ENCODE measurements around the gene CLASP2.

GRCh38 chr3:33581666-33582065 lies 136.4 kb downstream of the CLASP2 start:
- TF ChIP-seq, protein P1, sequence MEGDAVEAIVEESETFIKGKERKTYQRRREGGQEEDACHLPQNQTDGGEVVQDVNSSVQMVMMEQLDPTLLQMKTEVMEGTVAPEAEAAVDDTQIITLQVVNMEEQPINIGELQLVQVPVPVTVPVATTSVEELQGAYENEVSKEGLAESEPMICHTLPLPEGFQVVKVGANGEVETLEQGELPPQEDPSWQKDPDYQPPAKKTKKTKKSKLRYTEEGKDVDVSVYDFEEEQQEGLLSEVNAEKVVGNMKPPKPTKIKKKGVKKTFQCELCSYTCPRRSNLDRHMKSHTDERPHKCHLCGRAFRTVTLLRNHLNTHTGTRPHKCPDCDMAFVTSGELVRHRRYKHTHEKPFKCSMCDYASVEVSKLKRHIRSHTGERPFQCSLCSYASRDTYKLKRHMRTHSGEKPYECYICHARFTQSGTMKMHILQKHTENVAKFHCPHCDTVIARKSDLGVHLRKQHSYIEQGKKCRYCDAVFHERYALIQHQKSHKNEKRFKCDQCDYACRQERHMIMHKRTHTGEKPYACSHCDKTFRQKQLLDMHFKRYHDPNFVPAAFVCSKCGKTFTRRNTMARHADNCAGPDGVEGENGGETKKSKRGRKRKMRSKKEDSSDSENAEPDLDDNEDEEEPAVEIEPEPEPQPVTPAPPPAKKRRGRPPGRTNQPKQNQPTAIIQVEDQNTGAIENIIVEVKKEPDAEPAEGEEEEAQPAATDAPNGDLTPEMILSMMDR (conservative IDR thresholded peaks at IDR 0.05; ENCODE audit: low read length), result no peak
- no peak for TF ChIP-seq EZH2phosphoT487 (IDR thresholded peaks at IDR 0.05; ENCODE audit: borderline replicate concordance)

Data from Loucy (cell line).